Astrocyte (in vitro differentiated cells and primary cell): ENCODE results near the gene ABHD2. TPM values are rescaled to one million over a fixed set of nuclear protein-coding genes. Genes with fewer than 3 reads are reported as not detected.

Experiments
- DNase-seq: peaks from one replicate; pipeline ENCODE4 v3.0.0-alpha.2; 2010; ENCODE audit warnings: low read depth
- FAIRE-seq: peaks from 2 replicates; lab custom pipeline; 2011; peaks lifted over from hg19 to GRCh38; lab: Jason Lieb, UNC
- H2AFZ ChIP-seq: 2 replicates; pipeline ENCODE4 v1.6.0; 2012; ENCODE audit warnings: low read depth, low read length, inconsistent platforms
- H3K27ac ChIP-seq: 2 replicates; pipeline ENCODE4 v1.5.1; 2011; ENCODE audit warnings: low read depth, low read length, inconsistent platforms
- H3K27me3 ChIP-seq: 2 replicates; pipeline ENCODE4 v1.6.0; 2011; ENCODE audit warnings: low read length, inconsistent platforms; ENCODE audit not compliant: insufficient read depth
- H3K36me3 ChIP-seq: 2 replicates; pipeline ENCODE4 v1.5.1; 2011; ENCODE audit warnings: low read length, inconsistent platforms; ENCODE audit not compliant: insufficient read depth
- H3K4me1 ChIP-seq: 2 replicates; pipeline ENCODE4 v1.5.1; 2011; ENCODE audit warnings: low read length, inconsistent platforms; ENCODE audit not compliant: insufficient read depth
- H3K4me2 ChIP-seq: 2 replicates; pipeline ENCODE4 v1.6.0; 2012; ENCODE audit warnings: low read length, inconsistent platforms
- H3K4me3 ChIP-seq: 2 replicates; pipeline ENCODE4 v1.5.1; 2011; ENCODE audit warnings: low read depth, mild to moderate bottlenecking, low read length, inconsistent platforms; ENCODE audit not compliant: insufficient read depth
- H3K79me2 ChIP-seq: 2 replicates; pipeline ENCODE4 v1.6.0; 2012; ENCODE audit warnings: mild to moderate bottlenecking, low read length, inconsistent platforms; ENCODE audit not compliant: insufficient read depth
- H3K9ac ChIP-seq: 2 replicates; pipeline ENCODE4 v1.6.0; 2012; ENCODE audit warnings: mild to moderate bottlenecking, low read length, inconsistent platforms
- H3K9me3 ChIP-seq: 2 replicates; pipeline ENCODE4 v1.5.1; 2012; ENCODE audit warnings: low read depth, mild to moderate bottlenecking, low read length, inconsistent platforms; ENCODE audit not compliant: insufficient read depth
- H4K20me1 ChIP-seq: 2 replicates; pipeline ENCODE4 v1.6.0; 2012; ENCODE audit warnings: low read length, inconsistent platforms; ENCODE audit not compliant: insufficient read depth
- H3K27ac Mint-ChIP-seq: one replicate; pipeline ENCODE4 v1.8.0; 2021; ENCODE audit warnings: mild to moderate bottlenecking, mixed read lengths; ENCODE audit not compliant: unreplicated experiment
- H3K27me3 Mint-ChIP-seq: one replicate; pipeline ENCODE4 v1.8.0; 2021; ENCODE audit warnings: low read depth, mixed read lengths; ENCODE audit not compliant: unreplicated experiment
- H3K36me3 Mint-ChIP-seq: one replicate; pipeline ENCODE4 v1.8.0; 2021; ENCODE audit warnings: low read depth, mixed read lengths; ENCODE audit not compliant: unreplicated experiment
- H3K4me1 Mint-ChIP-seq: one replicate; pipeline ENCODE4 v1.8.0; 2021; ENCODE audit warnings: low read depth, mixed read lengths; ENCODE audit not compliant: unreplicated experiment
- H3K4me3 Mint-ChIP-seq: one replicate; pipeline ENCODE4 v1.8.0; 2021; ENCODE audit warnings: mild to moderate bottlenecking, moderate library complexity, mixed read lengths; ENCODE audit not compliant: unreplicated experiment
- H3K9me3 Mint-ChIP-seq: one replicate; pipeline ENCODE4 v1.8.0; 2021; ENCODE audit warnings: mild to moderate bottlenecking, mixed read lengths; ENCODE audit not compliant: unreplicated experiment
- CTCF ChIP-seq: IDR thresholded peaks from 2 replicates; pipeline ENCODE4 v1.5.1; 2011; ENCODE audit warnings: low read depth, mild to moderate bottlenecking, inconsistent platforms, low read length, moderate library complexity; ENCODE audit not compliant: insufficient read depth
- EZH2 ChIP-seq: IDR thresholded peaks from 2 replicates; pipeline ENCODE4 v1.6.1; 2012; ENCODE audit warnings: mild to moderate bottlenecking, low read length, inconsistent platforms; ENCODE audit not compliant: insufficient read depth
- total RNA-seq: library from RNA; stranded (reverse); gene quantifications from 2 replicates; pipeline ENCODE4 v1.2.1, GENCODE V29; 2021

ABHD2 gene
- total RNA-seq, 1 donor from 2014 or later = 41.3 TPM

- H4K20me1 ChIP-seq = peaks cover 21% of the 10 kb centered on the region
- H3K9ac ChIP-seq = peak overlapping the region; percentile 74
- Mint-ChIP-seq H3K9me3 (no peaks in the 10 kb centered on the region), H3K36me3 (no peaks in the 10 kb centered on the region), H3K27ac (no peak overlapping the region), H3K27me3 (no peaks in the 10 kb centered on the region), H3K4me1 (peaks cover 24% of the 10 kb centered on the region), H3K4me3 (peak overlapping the region; percentile 64)
- no peak overlapping the region for H2AFZ ChIP-seq
- peak overlapping the region; percentile 92 for H3K4me2 ChIP-seq
- no peak for DNase-seq
- H3K9me3 ChIP-seq = no peaks in the 10 kb centered on the region
- H3K27ac ChIP-seq = peak overlapping the region; percentile 65
- H3K4me3 ChIP-seq = peak overlapping the region; percentile 34
- no peak for FAIRE-seq
- TF ChIP-seq EZH2 (no peak), CTCF (no peak)
- H3K36me3 ChIP-seq = no peaks in the 10 kb centered on the region
- H3K27me3 ChIP-seq = no peaks in the 10 kb centered on the region
- peaks cover 83% of the 10 kb centered on the region for H3K79me2 ChIP-seq
- peaks cover 51% of the 10 kb centered on the region for H3K4me1 ChIP-seq
Measured at GRCh38 chr15:89091627-89092220, 3.5 kb downstream of the ABHD2 start.

GRCh38 chr15:89093509-89093908 is 5.3 kb downstream of the ABHD2 start:
- FAIRE-seq (no peak), DNase-seq (no peak)
- no peak overlapping the region for H3K27ac ChIP-seq
- no peaks in the 10 kb centered on the region for H3K27me3 ChIP-seq
- H3K9ac ChIP-seq = no peak overlapping the region
- Mint-ChIP-seq H3K4me3 (no peak overlapping the region), H3K27me3 (no peaks in the 10 kb centered on the region), H3K36me3 (no peaks in the 10 kb centered on the region), H3K27ac (peak overlapping the region; percentile 24), H3K9me3 (no peaks in the 10 kb centered on the region), H3K4me1 (peaks cover 32% of the 10 kb centered on the region)
- peaks cover 41% of the 10 kb centered on the region for H3K4me1 ChIP-seq
- H4K20me1 ChIP-seq = peaks cover 21% of the 10 kb centered on the region
- H3K79me2 ChIP-seq = peaks cover 98% of the 10 kb centered on the region
- peaks cover under 1% of the 10 kb centered on the region for H3K36me3 ChIP-seq
- H2AFZ ChIP-seq = no peak overlapping the region
- H3K4me2 ChIP-seq = no peak overlapping the region
- H3K9me3 ChIP-seq = no peaks in the 10 kb centered on the region
- H3K4me3 ChIP-seq = no peak overlapping the region
- TF ChIP-seq CTCF = no peak
- TF ChIP-seq EZH2 = no peak

GRCh38 chr15:89095073-89095472 is 6.8 kb downstream of the ABHD2 start:
- Histone ChIP-seq H3K27me3 (no peaks in the 10 kb centered on the region), H3K4me3 (no peak overlapping the region), H3K4me1 (peaks cover 32% of the 10 kb centered on the region), H3K79me2 (peaks cover 98% of the 10 kb centered on the region), H3K4me2 (no peak overlapping the region), H3K9me3 (no peaks in the 10 kb centered on the region), H3K36me3 (peaks cover 8% of the 10 kb centered on the region), H3K9ac (no peak overlapping the region), H2AFZ (no peak overlapping the region), H3K27ac (no peak overlapping the region), H4K20me1 (peaks cover 18% of the 10 kb centered on the region)
- H3K36me3 Mint-ChIP-seq = no peaks in the 10 kb centered on the region
- FAIRE-seq = no peak
- TF ChIP-seq CTCF (no peak), EZH2 (no peak)
- DNase-seq = no peak
- H3K9me3 Mint-ChIP-seq = no peaks in the 10 kb centered on the region
- no peaks in the 10 kb centered on the region for H3K27me3 Mint-ChIP-seq
- H3K4me3 Mint-ChIP-seq = no peak overlapping the region
- peaks cover 29% of the 10 kb centered on the region for H3K4me1 Mint-ChIP-seq
- no peak overlapping the region for H3K27ac Mint-ChIP-seq
